GM18861 (cell line): ENCODE results near the gene IFI27.
A peak's percentile ranks its signal among the peaks of the same experiment; 100 is the strongest.
"Not testable (repeated sequence)": the region's sequence is repeated elsewhere in the genome, so short reads cannot be mapped to it uniquely, and the experiment has no call there.

Experiments used
- ATAC-seq: cut with Tn5 transposase; IDR thresholded peaks from one replicate; pipeline ENCODE4 v1.9.1; 2021; ENCODE audit not compliant: unreplicated experiment

IFI27 gene

DNA sequence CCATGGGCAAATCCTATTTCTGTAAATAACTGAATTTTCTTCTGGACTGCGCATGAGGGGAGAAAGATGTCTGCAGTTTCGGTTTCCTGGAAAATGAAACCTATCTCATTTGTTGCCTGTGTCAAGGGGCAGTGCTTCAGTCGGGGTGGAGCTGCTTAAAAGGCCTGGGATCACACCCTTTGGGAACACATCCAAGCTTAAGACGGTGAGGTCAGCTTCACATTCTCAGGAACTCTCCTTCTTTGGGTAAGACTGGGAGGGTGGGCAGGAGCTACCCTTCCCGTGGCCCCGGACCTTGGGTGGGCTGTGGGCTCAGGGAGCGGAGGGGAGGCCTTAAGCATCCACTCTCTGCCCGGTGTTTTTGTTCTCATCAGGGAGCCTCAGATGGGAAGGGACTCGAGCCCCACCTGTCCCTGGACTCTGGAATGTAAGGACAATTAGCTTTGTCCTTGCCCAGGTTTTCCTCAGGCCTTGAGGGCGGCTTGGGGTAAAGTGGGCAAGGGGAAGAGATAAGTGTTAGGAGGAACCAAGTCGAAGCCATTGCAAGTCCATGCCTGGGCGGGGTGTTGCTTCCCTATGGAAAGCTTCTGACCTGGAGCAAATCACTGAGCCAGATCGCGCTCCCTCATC, at the start of gene IFI27:
Gene IFI27 (plus strand): TSS at position 185 of the 630 bp plus-strand sequence.
- no peak for ATAC-seq

DNA sequence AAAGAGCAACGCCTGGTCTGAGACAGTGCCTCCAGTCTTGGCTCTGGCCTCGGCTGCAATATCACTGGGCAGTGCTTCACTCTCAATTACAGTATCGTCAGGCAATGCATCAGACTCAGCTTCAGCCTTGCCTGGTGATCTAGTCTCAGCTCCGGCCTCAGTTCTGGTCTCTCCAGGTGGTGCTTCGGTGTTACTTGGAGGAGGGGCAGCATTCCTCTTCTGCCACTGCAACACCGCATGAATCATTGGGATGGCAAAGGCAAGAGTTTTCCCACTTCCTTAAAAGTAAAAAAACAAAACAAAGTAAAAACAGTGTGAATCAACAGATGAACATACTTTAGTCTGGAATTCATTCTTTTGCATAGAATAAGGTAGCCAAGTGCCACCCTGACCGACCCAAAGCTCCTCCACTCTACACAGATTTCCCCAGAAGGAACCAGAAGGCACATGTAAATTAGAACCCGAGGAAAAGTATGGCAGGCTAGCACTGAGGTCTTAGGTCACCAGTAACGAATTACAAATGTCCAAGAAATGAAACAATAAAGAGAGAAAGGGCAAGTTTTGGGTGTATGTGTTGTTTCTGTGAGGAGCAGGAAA, 48.1 kb upstream of the IFI27 start:
- ATAC-seq: no peak

DNA sequence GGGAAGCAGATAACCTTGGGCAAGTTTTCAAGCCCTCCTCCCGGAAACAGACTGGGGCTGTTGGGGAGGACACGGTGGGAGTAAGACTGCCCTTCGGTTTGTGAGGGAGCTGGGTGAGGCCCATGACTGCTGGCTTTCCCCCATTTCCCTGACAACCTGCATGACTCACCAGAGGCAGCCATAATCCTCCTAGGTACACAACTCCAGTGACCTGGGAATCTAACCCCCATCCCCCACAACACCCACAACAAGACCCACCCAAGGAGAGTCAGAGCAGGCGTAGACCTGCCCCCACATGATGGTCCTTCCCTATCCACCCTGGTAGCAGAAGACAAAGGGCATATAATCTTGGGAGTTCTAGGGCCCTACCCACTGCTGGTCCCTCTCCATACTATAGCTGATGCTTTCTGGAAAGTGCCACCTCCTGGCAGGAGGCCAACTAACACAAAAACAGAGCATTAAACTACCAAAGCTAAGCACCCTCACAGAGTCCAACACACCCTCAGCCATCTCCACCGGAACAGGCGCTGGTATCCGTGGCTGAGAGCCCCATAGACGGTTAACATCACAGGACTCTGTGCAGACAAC, 44.4 kb upstream of the IFI27 start:
- ATAC-seq: no peak

DNA sequence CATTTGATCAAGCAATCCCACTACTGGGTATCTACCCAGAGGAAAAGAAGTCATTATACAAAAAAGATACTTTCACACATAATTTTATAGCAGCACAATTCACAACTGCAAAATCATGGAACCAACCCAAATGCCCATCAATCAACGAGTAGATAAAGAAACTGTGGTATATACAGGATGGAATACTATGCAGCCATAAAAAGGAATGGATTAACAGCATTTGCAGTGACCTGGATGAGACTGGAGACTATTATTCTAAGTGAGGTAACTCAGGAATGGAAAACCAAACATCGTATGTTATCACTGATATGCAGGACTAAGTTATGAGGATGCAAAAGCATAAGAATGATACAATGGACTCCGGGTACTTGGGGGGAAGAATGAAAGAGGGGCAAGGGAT, 38.5 kb upstream of the IFI27 start:
- ATAC-seq: not testable (repeated sequence)

DNA sequence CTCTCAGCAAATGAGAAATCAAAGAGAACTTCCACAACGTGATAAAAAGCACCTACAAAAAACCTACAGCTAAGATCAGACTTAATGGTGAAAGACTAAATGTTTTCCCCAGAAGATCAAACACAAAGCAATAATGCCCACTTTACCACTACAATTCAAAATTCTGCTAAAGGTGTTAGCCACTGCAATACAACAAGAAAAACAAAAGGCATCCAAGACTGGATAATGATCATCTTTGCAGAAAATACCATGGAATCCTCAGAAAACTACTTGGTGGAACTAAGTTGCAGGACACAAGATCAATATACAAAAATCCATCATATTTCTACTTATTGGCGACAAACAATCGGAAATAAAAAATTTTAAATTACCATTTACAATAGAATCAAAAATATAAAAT, 36.0 kb upstream of the IFI27 start:
- no peak for ATAC-seq

DNA sequence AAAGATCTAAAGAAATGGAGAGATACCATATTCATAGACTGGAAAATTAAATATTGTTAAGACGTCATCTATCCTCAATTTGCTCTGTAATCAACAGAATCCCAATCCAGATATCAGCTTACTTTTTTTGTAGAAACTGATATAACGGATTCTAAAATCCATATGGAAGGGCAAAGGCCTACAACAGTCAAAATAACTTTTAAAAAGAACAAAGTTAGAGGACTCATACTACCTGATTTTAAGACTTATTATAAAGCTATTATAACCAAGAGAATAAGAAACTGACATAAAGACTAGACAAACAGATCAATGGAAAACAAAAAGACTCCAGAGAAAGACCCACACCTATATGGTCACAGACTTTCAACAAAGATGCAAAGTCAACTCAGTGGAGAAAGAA, 35.5 kb upstream of the IFI27 start:
- ATAC-seq: no peak

DNA sequence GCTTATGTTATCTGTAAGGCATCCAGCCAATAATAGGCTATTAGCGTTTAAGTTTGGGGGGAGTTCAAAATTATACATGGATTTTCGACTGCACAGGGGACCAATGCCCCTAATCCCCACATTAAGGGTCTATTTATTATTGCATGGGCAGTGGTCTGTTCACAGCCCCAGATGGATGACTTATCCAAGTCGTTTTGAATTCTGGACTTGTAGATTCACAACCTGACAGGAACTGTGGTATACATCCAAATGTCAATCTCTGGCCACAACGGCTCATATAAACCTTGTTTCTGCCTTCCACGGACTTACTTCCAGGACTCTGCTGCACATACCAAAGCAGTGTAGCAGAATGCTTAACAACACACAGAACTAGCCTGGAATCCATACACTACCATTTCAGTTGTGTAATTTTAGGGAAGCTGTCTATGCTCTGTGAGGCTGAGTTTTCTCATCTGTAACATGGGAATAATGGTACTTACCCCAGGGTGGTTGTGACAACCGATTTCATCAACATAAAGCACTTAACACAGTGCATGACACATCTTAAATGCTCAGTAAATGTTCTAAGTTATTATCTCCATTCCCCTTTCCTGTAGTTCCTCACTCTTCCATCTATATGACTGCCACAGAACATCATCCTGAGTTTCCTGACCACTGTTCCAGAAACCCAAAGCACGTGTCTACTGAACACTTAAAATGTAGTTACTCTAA, 33.3 kb upstream of the IFI27 start:
- ATAC-seq: no peak

DNA sequence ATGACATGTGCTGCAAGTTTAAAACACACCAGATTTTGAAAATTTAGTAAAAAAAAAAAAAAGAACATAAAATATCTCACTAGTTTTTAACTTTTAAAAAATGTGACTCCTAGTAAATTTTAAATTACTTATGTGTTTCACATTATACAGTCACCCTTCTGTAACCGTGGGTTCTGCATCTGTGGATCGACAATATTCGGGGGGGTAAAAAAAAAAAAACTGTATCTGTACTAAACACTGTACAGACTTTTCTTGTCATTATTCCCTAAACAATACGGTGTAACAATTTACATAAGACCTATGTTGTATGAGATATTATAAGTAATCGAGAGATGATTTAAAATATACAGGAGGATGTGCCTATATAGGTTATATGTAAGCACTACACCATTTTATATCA, 32.7 kb upstream of the IFI27 start:
- ATAC-seq: no peak

DNA sequence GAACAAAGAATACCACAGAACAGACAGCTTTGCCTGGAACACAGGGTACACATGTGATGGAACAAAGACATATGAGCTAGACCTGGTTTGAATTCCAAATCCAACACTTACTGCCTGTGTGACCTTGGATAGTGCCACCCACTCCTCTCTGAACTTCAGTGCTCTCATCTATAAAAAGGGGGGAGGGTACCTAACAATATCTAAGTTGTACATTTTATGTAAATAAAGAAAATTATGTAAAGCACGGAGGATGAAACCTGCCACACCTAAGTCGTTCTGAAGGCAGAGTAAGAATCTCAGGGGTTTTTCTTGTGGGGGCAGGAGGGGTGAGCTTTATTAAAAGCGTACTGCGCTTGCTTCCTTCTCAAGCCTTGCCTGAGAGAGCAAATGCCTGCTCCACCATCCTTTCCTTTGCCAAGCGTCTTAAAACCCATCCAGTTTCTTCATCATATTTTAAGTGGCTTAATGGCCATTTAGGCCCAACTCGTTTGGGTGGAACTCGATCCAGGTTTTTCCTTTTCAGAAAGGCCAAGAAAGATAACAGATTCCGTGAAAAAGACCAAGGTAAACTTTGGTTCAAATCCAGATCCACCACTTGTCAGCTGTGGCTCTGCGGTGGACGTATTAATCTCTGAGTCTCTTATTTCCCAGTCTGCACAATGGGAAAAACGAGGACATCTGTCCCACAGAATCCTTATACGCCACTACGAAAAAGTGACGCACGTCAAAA, 30.5 kb upstream of the IFI27 start:
- no peak for ATAC-seq

DNA sequence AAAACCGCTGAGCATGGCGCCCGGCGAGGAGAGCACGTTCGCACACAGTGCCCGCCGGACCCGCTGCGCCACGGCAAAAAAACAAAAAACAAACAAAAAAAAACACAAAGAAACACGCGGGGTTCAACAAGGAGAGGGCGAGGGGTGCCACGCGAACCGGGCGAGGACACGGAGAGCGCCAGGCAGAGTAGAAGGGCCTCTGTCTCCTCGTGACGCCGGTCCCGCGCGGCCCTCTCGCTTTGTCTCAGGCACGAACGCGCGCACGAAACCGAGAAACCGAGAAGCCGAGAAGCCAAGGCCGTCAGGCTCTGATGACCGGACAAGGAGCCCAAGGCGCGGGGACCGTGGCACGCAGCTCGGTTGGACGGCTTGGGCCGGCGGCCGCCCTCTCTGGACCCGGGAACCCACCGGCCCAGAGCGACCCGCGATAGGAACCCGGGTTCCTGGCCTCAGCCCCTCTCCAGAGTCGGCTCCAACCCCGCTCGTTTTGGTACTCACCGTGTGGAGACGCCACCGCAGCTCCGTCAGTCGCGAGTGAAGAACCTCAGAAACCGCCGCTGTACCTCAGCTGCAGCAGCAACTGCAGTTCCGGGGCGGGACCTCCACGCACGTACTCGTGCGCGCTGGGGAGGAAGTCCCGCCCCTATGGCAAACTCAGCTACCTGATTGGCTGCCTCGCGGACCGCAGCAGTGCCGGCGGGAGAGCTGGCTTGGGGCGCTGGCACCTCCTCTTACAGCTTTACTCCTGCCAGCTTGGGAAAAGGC, 29.7 kb upstream of the IFI27 start, which contains the start of the genes DDX24 and IFI27L1:
Gene DDX24 (minus strand): TSS at position 582 of the 765 bp plus-strand sequence. CDS start 1,460 bp downstream, outside the sequence.
Gene IFI27L1 (plus strand): TSS at position 690 of the 765 bp plus-strand sequence. CDS start 15,628 bp downstream, outside the sequence.
- peak; percentile 97 for ATAC-seq

DNA sequence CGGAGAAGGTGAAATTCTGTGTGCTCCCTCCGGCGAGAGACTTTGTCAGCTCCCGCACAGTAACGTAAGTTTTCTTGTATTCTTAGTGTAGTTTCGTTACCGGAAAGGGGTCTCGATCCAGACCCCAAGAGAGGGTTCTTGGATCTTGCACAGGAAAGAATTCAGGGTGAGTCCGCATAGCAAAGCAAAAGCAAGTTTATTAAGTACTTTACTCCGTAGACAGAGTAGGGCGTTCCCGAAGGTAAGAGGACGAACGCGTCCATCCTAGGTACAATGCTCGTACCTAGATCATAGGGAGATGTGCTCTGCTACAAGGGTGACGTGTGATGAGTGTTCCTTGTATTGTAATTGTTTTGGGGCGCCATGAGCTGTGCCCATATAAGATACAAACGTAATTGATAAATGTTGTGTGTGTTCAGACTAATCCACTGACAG, 29.1 kb upstream of the IFI27 start:
- ATAC-seq: peak; percentile 18

DNA sequence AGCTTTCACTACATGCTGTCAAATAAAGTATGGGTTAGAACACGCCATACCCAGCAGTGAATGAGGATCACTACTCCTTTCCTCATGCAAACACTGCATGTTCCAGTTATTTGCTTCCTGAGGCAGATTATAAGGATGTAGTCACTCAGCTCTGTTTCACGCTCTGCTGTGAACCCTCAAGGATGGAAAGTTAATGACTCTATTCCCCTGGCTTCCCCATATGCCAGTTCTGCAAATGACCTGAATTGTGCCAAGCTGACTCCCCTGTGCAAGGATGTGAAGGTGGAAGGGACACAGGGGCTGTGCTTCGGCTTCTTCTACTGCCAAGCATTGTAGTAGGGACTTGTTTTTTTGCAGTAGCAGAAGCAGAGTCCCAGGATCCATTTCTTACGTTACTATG, 22.6 kb upstream of the IFI27 start:
- no peak for ATAC-seq

DNA sequence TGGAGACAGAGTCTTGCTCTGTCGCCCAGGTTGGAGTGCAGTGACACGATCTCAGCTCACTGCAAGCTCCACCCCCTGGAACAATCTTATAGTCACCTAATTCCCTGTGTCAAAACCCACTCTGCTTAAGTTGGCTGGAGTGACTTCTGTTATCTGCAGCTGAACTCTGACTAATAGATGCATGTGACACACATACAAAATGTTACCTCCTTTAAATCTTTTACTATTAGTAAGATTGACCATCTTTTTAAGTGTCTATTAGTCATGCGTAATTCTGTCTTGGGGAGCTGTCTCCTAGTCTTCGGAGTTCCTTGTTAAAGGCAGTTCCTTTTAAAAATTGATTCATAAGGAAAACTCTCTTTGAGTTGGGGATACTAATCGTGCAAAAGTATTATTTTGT, 22.0 kb upstream of the IFI27 start:
- ATAC-seq: no peak

DNA sequence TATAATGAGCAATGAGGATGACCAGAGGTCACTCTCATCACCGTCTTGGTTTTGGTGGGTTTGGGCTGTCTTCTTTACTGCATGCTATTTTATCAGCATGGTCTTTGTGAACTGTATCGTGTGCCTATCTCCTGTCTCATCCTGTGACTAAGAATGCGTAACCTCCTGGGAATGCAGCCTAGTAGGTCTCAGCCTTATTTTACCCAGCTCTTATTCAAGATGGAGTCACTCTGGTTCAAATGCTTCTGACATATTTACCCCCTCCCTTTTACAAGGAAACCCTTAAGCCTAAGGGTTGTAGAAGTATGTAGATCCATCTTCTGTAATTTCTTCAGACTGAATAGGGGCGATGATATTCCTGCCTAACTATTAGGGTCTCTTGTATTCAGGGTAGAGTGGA, 21.1 kb upstream of the IFI27 start:
- no peak for ATAC-seq

DNA sequence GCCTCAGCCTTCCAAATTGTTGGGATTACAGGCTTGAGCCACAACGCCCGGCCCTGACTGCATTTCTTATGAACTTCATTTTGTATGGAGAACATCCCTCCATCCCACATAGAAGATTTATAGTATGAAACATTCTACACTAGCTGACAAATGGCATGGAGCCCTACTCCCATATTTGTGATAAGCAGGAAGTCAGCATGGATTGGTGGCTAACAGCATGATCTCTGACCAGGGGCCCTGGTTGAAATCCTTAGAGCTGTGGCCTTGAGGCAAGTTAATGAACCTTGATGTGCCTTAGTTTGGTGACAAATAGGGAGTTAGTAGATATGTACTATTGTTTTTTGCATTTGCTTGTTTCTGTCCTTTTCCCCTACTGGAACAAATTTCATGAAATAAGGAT, 17.1 kb upstream of the IFI27 start:
- no peak for ATAC-seq

DNA sequence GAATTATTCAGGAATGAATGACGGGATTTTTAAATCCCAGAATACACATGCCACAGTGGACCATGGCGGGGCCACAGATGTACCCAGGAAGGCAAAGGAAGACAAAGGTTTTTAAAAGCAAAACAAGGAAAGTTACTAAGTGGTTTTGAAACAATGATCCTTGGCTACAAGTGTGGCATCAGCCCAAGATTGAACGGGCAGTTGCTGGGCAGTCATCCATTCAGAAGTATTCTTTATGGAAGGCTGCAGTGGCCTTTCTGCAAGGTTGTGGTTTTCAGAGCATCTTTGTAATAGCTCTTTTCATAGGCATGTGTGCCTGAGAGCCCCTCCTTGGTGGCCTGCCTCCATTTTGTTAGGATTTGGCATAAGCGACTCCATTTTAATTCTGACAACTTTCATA, 13.4 kb upstream of the IFI27 start:
- ATAC-seq: no peak

DNA sequence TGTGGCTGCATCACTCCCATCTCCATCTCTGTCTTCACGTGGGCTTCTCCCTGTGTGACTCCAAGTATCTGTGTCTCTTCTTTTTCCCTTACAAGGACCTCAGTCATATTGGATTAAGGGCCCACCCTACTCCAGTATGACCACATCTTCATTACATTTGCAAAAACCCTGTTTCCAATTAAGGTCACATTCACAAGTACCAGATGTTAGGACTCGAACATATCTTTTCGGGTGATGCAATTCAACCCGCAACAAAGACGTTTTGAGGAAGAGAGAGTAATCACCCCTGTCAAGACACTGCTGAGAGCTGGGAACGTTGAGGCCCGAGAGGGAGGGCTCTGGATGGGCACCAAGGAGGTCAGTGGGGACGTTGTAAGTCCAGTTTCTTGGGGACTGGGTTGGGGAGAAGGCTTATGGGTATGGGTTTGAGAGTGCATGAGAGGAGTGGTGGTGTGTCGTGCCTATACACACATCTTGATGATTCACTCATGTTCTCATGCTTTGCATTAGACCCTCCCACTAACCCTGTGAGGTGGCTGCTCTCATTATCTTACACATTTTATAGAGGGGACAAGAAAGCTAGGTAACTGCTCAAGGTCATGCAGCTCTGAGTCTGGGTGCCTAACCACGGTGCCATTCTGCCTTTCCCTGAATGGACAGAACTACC, 12.1 kb upstream of the IFI27 start:
- ATAC-seq: no peak

DNA sequence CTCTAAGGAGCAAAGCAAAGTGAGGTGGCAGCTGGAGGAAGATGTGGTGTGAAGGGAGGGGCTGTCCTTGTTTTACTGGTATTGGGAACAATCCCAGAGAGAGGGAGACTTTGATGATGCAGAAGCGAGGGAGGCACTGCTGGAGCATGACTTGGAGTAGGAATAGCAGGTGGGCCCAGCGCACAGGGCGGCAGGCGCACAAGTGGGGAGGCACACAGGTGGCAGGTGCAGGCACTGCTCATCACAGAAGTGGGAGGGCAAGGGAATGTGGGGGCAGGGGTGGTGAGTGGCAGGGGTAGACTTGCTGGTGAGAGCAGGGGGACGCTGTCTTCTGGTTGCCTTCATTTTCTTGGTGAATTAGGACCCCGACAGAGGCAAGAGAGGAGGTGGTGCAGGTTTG, 11.5 kb upstream of the IFI27 start:
- ATAC-seq: no peak

DNA sequence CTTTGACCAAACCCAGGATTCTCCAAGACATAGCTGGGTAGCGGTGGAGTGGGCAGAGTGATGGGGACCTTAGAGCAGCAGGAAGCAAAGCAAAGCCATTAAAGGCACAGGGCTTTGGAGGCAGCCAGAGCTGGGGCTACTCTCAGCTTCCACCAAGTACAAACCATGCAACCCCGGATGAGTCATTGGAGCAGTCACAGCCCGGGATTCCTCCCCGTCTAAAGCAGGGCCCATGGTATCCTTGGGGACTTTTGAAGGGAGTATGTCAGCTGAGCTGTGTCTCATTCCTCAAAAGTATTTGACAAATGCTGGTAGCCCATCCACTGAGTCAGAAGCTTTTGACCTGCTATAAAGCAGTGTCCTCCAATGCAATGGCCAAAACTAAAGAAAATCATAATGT, 9.7 kb upstream of the IFI27 start:
- no peak for ATAC-seq

DNA sequence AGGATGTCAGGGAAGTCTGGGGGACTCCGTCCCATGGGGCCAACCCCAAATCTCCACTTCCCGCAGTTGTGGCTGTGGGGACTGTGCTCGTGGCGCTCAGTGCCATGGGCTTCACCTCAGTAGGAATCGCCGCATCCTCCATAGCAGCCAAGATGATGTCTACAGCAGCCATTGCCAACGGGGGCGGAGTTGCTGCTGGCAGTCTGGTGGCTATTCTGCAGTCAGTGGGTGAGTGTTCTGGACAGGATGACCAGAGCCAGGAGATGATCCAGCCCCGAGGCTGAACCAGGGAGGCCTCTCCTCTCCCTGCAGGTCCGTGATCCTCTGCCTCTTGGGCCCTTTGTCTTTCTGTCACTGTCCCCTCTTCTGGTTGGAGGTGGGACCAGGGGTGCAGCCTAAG, 8.8 kb upstream of the IFI27 start:
- ATAC-seq: no peak
